ENCODE measurements around the gene PKIB.

The PKIB gene

GRCh38 chr6:122568350-122568749 lies 41.9 kb upstream of the PKIB start:
- Histone ChIP-seq H3K4ac (ENCODE audit: low read depth, low read length) (no peak overlapping the region), H2BK120ac (ENCODE audit: low read depth, low read length) (no peak overlapping the region), H3K23ac (ENCODE audit: low read length) (no peak overlapping the region), H3K27me3 (ENCODE audit: insufficient read depth, low read length, poor library complexity) (no peaks in the 10 kb centered on the region), H3K4me1 (ENCODE audit: control insufficient read depth, low read depth, low read length) (no peaks in the 10 kb centered on the region), H3K79me1 (ENCODE audit: low read length) (no peaks in the 10 kb centered on the region), H3K79me2 (ENCODE audit: control insufficient read depth, insufficient read depth, low read length) (no peaks in the 10 kb centered on the region), H4K5ac (ENCODE audit: low read length) (no peak overlapping the region), H2BK5ac (ENCODE audit: low read length) (no peak overlapping the region), H3K4me2 (ENCODE audit: low read length) (no peak overlapping the region), H2AK5ac (ENCODE audit: low read length) (no peak overlapping the region), H3K56ac (ENCODE audit: low read length) (no peak overlapping the region), H3K36me3 (ENCODE audit: control insufficient read depth, insufficient read depth, low read length) (no peaks in the 10 kb centered on the region), H2BK15ac (replicated peaks; ENCODE audit: low read depth) (no peak overlapping the region), H3K4me3 (ENCODE audit: low read length) (no peak overlapping the region), H3K18ac (ENCODE audit: low read length) (no peak overlapping the region), H3K9ac (ENCODE audit: low read length) (no peak overlapping the region), H4K8ac (ENCODE audit: low read depth, low read length) (no peak overlapping the region), H3K27ac (ENCODE audit: low read depth, low read length) (no peak overlapping the region)
- no peak for DNase-seq

GRCh38 chr6:122568797-122569221 lies 41.4 kb upstream of the PKIB start:
- Histone ChIP-seq H3K4me1 (ENCODE audit: control insufficient read depth, low read depth, low read length) (no peaks in the 10 kb centered on the region), H2AK5ac (ENCODE audit: low read length) (no peak overlapping the region), H3K23ac (ENCODE audit: low read length) (no peak overlapping the region), H3K4me2 (ENCODE audit: low read length) (no peak overlapping the region), H3K4me3 (ENCODE audit: low read length) (no peak overlapping the region), H3K56ac (ENCODE audit: low read length) (no peak overlapping the region), H4K8ac (ENCODE audit: low read depth, low read length) (no peak overlapping the region), H2BK120ac (ENCODE audit: low read depth, low read length) (no peak overlapping the region), H4K5ac (ENCODE audit: low read length) (no peak overlapping the region), H3K18ac (ENCODE audit: low read length) (no peak overlapping the region), H3K27me3 (ENCODE audit: insufficient read depth, low read length, poor library complexity) (no peaks in the 10 kb centered on the region), H3K9ac (ENCODE audit: low read length) (no peak overlapping the region), H3K27ac (ENCODE audit: low read depth, low read length) (no peak overlapping the region), H3K36me3 (ENCODE audit: control insufficient read depth, insufficient read depth, low read length) (no peaks in the 10 kb centered on the region), H2BK15ac (replicated peaks; ENCODE audit: low read depth) (no peak overlapping the region), H3K79me2 (ENCODE audit: control insufficient read depth, insufficient read depth, low read length) (no peaks in the 10 kb centered on the region), H2BK5ac (ENCODE audit: low read length) (no peak overlapping the region), H3K4ac (ENCODE audit: low read depth, low read length) (no peak overlapping the region), H3K79me1 (ENCODE audit: low read length) (no peaks in the 10 kb centered on the region)
- DNase-seq, result no peak
- WGBS (ENCODE audit: extremely low coverage, insufficient coverage, low lambda C conversion rate), result no CpG with 5 or more reads among the region's 3 CpGs

DNA sequence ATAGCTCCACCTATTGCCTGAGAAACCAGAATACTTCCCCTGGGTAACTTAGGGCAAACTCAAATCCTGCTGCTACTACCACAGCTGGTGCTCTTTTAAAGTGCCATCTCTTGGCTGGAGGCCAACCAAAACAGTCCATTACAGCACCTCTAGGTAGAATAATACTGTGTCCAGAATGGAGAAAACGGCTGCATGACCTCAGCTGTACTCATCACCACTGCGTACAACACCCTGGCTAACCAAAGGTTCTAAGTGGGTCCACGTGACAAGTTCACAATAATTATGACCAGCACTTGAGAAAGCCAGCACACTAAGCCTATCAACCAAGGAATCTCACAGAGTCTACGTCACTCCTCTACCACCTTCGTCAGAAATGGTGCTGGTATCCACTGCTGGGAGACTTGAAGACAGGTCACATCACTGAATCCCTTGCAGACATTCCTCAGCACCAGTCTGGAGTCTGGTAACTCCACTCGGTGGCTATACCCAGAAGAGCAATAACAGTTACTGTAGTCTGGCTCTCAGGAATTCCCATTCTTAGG lies 40.9 kb upstream of the PKIB start:
- Histone ChIP-seq H3K23ac (ENCODE audit: low read length) (no peak overlapping the region), H3K9ac (ENCODE audit: low read length) (no peak overlapping the region), H3K27me3 (ENCODE audit: insufficient read depth, low read length, poor library complexity) (no peaks in the 10 kb centered on the region), H2BK15ac (replicated peaks; ENCODE audit: low read depth) (no peak overlapping the region), H2BK5ac (ENCODE audit: low read length) (no peak overlapping the region), H2AK5ac (ENCODE audit: low read length) (no peak overlapping the region), H3K4ac (ENCODE audit: low read depth, low read length) (no peak overlapping the region), H4K8ac (ENCODE audit: low read depth, low read length) (no peak overlapping the region), H3K4me3 (ENCODE audit: low read length) (no peak overlapping the region), H3K79me2 (ENCODE audit: control insufficient read depth, insufficient read depth, low read length) (no peaks in the 10 kb centered on the region), H3K18ac (ENCODE audit: low read length) (no peak overlapping the region), H3K4me1 (ENCODE audit: control insufficient read depth, low read depth, low read length) (no peaks in the 10 kb centered on the region), H3K79me1 (ENCODE audit: low read length) (no peaks in the 10 kb centered on the region), H4K5ac (ENCODE audit: low read length) (no peak overlapping the region), H3K56ac (ENCODE audit: low read length) (no peak overlapping the region), H3K36me3 (ENCODE audit: control insufficient read depth, insufficient read depth, low read length) (no peaks in the 10 kb centered on the region), H3K4me2 (ENCODE audit: low read length) (no peak overlapping the region), H2BK120ac (ENCODE audit: low read depth, low read length) (no peak overlapping the region), H3K27ac (ENCODE audit: low read depth, low read length) (no peak overlapping the region)
- WGBS (ENCODE audit: extremely low coverage, insufficient coverage, low lambda C conversion rate), result no CpG with 5 or more reads among the region's 6 CpGs
- DNase-seq, result no peak

DNA sequence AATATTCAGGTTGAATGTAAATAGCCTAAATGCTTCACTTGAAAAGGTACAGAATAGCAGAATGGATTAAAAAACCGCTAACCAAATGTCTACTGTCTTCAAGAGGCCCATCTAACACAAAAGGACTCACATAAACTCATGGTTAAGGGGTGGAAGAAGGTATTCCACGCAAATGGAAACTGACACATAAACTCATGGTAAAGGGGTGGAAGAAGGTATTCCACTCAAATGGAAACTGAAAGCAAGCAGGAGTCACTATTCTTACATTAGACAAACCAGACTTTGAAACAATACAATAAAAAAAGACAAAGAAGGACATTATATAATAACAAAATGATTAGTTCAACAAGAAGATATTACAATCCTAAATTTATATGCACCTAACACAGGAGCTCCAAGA lies 38.3 kb upstream of the PKIB start:
- Histone ChIP-seq H3K23ac (ENCODE audit: low read length) (no peak overlapping the region), H3K56ac (ENCODE audit: low read length) (no peak overlapping the region), H3K4me3 (ENCODE audit: low read length) (no peak overlapping the region), H3K18ac (ENCODE audit: low read length) (no peak overlapping the region), H2BK15ac (replicated peaks; ENCODE audit: low read depth) (no peak overlapping the region), H4K8ac (ENCODE audit: low read depth, low read length) (no peak overlapping the region), H2AK5ac (ENCODE audit: low read length) (no peak overlapping the region), H3K79me2 (ENCODE audit: control insufficient read depth, insufficient read depth, low read length) (no peaks in the 10 kb centered on the region), H3K36me3 (ENCODE audit: control insufficient read depth, insufficient read depth, low read length) (no peaks in the 10 kb centered on the region), H2BK120ac (ENCODE audit: low read depth, low read length) (no peak overlapping the region), H3K4ac (ENCODE audit: low read depth, low read length) (no peak overlapping the region), H2BK5ac (ENCODE audit: low read length) (no peak overlapping the region), H4K5ac (ENCODE audit: low read length) (no peak overlapping the region), H3K4me2 (ENCODE audit: low read length) (no peak overlapping the region), H3K27me3 (ENCODE audit: insufficient read depth, low read length, poor library complexity) (no peaks in the 10 kb centered on the region), H3K79me1 (ENCODE audit: low read length) (no peaks in the 10 kb centered on the region), H3K9ac (ENCODE audit: low read length) (no peak overlapping the region), H3K4me1 (ENCODE audit: control insufficient read depth, low read depth, low read length) (no peaks in the 10 kb centered on the region), H3K27ac (ENCODE audit: low read depth, low read length) (no peak overlapping the region)
- DNase-seq, result no peak
- no CpG with 5 or more reads among the region's 2 CpGs for WGBS (ENCODE audit: extremely low coverage, insufficient coverage, low lambda C conversion rate)

DNA sequence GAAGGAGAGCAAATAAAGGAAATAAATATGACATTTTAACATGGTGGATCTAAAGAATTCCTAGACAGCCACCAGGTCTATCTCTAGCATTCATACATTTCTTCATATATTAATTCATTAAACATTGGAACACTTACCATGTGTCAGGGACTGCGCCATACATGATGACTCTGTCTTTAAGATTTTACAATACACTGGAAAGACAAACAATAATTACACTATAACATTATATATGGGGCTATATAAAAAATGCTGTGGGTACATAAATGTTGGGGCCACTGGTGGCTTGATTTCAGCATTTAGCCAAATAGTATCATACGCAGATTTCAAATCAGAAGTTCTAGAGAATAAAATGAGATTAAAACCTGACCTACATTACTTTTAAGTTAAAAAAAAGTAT lies 33.3 kb upstream of the PKIB start:
- H3K9ac ChIP-seq (ENCODE audit: low read length), result no peak overlapping the region
- H3K56ac ChIP-seq (ENCODE audit: low read length), result no peak overlapping the region
- H3K27ac ChIP-seq (ENCODE audit: low read depth, low read length), result no peak overlapping the region
- no peak overlapping the region for H3K4ac ChIP-seq (ENCODE audit: low read depth, low read length)
- no peak overlapping the region for H3K4me2 ChIP-seq (ENCODE audit: low read length)
- no peaks in the 10 kb centered on the region for H3K79me2 ChIP-seq (ENCODE audit: control insufficient read depth, insufficient read depth, low read length)
- H3K27me3 ChIP-seq (ENCODE audit: insufficient read depth, low read length, poor library complexity), result no peaks in the 10 kb centered on the region
- H3K23ac ChIP-seq (ENCODE audit: low read length), result no peak overlapping the region
- no peak overlapping the region for H2BK15ac ChIP-seq (replicated peaks; ENCODE audit: low read depth)
- H2AK5ac ChIP-seq (ENCODE audit: low read length), result no peak overlapping the region
- no CpG with 5 or more reads among the region's 2 CpGs for WGBS (ENCODE audit: extremely low coverage, insufficient coverage, low lambda C conversion rate)
- H4K8ac ChIP-seq (ENCODE audit: low read depth, low read length), result no peak overlapping the region
- H2BK120ac ChIP-seq (ENCODE audit: low read depth, low read length), result no peak overlapping the region
- no peak overlapping the region for H3K18ac ChIP-seq (ENCODE audit: low read length)
- no peak overlapping the region for H2BK5ac ChIP-seq (ENCODE audit: low read length)
- H3K4me3 ChIP-seq (ENCODE audit: low read length), result no peak overlapping the region
- no peaks in the 10 kb centered on the region for H3K36me3 ChIP-seq (ENCODE audit: control insufficient read depth, insufficient read depth, low read length)
- no peak for DNase-seq
- no peak overlapping the region for H4K5ac ChIP-seq (ENCODE audit: low read length)
- no peaks in the 10 kb centered on the region for H3K79me1 ChIP-seq (ENCODE audit: low read length)
- no peaks in the 10 kb centered on the region for H3K4me1 ChIP-seq (ENCODE audit: control insufficient read depth, low read depth, low read length)

GRCh38 chr6:122578961-122579360 lies 31.2 kb upstream of the PKIB start:
- no peak overlapping the region for H3K18ac ChIP-seq (ENCODE audit: low read length)
- H3K4me3 ChIP-seq (ENCODE audit: low read length), result no peak overlapping the region
- H3K23ac ChIP-seq (ENCODE audit: low read length), result no peak overlapping the region
- H2BK15ac ChIP-seq (replicated peaks; ENCODE audit: low read depth), result no peak overlapping the region
- H3K9ac ChIP-seq (ENCODE audit: low read length), result no peak overlapping the region
- DNase-seq, result no peak
- no peaks in the 10 kb centered on the region for H3K79me2 ChIP-seq (ENCODE audit: control insufficient read depth, insufficient read depth, low read length)
- no peak overlapping the region for H3K27ac ChIP-seq (ENCODE audit: low read depth, low read length)
- no peak overlapping the region for H3K56ac ChIP-seq (ENCODE audit: low read length)
- no CpG with 5 or more reads among the region's 1 CpG for WGBS (ENCODE audit: extremely low coverage, insufficient coverage, low lambda C conversion rate)
- no peak overlapping the region for H3K4me2 ChIP-seq (ENCODE audit: low read length)
- no peak overlapping the region for H3K4ac ChIP-seq (ENCODE audit: low read depth, low read length)
- no peaks in the 10 kb centered on the region for H3K4me1 ChIP-seq (ENCODE audit: control insufficient read depth, low read depth, low read length)
- no peak overlapping the region for H4K5ac ChIP-seq (ENCODE audit: low read length)
- H3K79me1 ChIP-seq (ENCODE audit: low read length), result no peaks in the 10 kb centered on the region
- H2BK5ac ChIP-seq (ENCODE audit: low read length), result no peak overlapping the region
- no peaks in the 10 kb centered on the region for H3K27me3 ChIP-seq (ENCODE audit: insufficient read depth, low read length, poor library complexity)
- H4K8ac ChIP-seq (ENCODE audit: low read depth, low read length), result no peak overlapping the region
- no peak overlapping the region for H2BK120ac ChIP-seq (ENCODE audit: low read depth, low read length)
- no peak overlapping the region for H2AK5ac ChIP-seq (ENCODE audit: low read length)
- no peaks in the 10 kb centered on the region for H3K36me3 ChIP-seq (ENCODE audit: control insufficient read depth, insufficient read depth, low read length)

All from mesendoderm (in vitro differentiated cells).